Stimulated activated CD4-positive, alpha-beta T cell treated with anti-CD3 and anti-CD28 coated beads, Interleukin-1b, Interleukin-23, amount 100 ng/mL, for 1 hour (primary cell): ENCODE data around the gene OR13C2.
"Not testable (repeated sequence)": the region's sequence is repeated elsewhere in the genome, so short reads cannot be mapped to it uniquely, and the experiment has no call there.

Experiments
- DNase-seq, 2 donors: peaks; one replicate each; pipeline ENCODE4 v3.0.0-alpha.2; 2020; ENCODE audit warnings: low read depth in 2 of 2

The OR13C2 gene, protein sequence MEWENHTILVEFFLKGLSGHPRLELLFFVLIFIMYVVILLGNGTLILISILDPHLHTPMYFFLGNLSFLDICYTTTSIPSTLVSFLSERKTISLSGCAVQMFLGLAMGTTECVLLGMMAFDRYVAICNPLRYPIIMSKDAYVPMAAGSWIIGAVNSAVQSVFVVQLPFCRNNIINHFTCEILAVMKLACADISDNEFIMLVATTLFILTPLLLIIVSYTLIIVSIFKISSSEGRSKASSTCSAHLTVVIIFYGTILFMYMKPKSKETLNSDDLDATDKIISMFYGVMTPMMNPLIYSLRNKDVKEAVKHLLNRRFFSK

GRCh38 chr9:104605527-104605926 is at the start of gene OR13C2:
Gene OR13C2, minus strand, starts transcription at chr9:104605627. Its CDS starts 0 bp downstream, at chr9:104605627.
- not testable (repeated sequence) for DNase-seq

DNA sequence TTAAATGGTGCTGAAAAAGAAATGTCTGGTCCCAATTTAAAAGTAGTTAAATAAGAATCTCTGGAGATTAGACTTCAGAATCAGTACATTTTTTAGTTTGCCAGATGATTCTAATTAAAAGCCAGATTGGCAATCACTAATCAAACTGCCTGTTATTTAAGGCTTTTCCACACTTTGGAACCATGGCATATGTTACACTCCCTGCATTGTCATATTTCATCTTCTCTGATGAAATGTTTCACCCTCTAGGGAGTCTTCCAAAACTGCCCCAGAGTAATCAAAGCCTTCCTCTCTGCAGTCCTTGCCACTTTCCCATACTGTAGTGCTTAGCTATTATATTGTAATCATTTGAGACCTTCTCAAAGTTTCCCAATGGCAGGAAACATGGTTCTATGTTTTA is 30.0 kb upstream of the OR13C2 start:
- DNase-seq, result no peak

DNA sequence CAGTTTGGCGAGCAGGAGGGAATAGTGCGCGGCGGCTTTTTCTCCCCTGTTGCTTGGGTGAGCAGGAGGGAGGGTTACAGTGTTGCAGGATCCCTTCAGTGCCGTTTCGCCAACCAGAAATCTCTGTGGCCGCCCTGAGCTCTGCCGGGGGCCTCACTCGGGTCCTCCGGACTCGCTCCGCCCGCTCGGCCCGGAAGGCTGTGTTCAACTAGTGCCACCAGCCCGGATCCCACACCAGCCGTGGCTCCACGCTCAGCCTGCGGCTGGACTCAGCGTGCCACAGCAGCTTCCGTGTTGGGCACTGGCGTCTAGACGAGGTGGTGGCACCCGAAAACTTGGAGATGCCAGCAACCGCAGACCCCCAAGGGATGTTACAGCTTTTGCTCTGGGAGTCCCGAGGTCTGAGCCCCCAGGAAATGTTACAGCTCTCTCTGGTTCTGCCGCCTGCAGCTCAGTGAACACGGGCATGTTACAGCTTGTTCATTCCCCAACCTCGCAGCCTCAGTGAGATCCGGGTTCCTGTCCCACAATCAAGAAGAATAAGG is 28.6 kb upstream of the OR13C2 start:
- DNase-seq, result no peak

DNA sequence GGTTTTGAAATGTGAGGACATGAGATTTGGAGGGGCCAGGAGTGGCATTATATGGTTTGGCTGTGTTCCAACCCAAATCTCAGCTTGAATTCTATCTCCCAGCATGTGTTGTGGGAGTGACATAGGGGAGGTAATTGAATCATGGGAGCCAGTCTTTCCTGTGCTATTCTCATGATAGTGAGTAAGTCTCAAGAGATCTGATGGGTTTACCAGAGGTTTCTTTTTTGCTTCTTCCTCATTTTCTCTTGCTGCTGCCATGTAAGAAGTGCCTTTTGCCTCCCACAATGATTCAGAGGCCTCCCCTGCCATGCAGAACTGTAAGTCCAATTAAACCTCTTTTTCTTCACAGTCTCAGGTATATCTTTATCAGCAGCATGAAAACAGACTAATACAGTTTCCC is 20.5 kb upstream of the OR13C2 start:
- not testable (repeated sequence) for DNase-seq

GRCh38 chr9:104618104-104618503 is 12.7 kb upstream of the OR13C2 start, which contains the start of gene OR13C9:
Gene OR13C9, minus strand, starts transcription at chr9:104618204. Its CDS starts 0 bp downstream, at chr9:104618204.
- no peak for DNase-seq

- DNase-seq, result no peak
Measured at GRCh38 chr9:104617418-104617817, 12.0 kb upstream of the OR13C2 start.

- DNase-seq, result no peak
Measured at GRCh38 chr9:104611213-104611612, 5.8 kb upstream of the OR13C2 start.

DNA sequence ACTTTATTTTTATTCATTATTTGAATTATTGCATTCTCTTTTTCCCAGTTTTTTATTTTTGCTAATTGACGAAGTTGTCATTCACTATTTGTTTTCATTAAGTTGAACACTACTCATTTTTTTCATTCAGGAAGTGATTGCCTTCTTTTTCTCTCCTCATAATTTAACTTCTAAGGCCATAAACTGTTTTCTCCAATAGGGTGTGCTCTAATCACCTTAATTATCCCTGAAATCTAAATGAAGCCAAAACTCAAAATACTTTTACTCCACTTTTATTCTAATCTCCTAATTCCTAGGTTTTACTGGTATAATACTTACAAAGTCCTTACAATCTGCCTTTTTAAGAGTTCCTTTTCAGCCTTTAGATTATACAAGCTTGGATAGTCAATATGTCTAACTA is 2.9 kb upstream of the OR13C2 start:
- no peak for DNase-seq

DNA sequence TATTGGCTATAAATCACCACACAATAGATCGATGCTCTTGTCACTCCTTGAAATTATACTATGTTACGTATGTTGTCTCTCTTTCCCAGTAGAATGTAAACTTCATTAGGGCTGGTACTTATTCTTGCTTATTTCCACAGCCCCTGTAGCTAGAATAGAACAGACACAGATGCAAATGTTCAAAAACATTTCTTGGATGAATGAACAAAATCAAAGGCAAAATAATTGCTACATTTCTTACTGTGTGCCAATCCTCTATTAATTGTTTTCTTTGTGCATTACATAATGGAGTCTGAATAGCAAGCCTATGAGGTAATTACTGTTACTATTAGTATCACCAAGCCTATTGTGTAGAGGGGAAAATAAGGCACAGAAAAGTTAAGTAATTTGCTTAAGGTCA is 725 bp upstream of the OR13C2 start:
- no peak for DNase-seq

DNA sequence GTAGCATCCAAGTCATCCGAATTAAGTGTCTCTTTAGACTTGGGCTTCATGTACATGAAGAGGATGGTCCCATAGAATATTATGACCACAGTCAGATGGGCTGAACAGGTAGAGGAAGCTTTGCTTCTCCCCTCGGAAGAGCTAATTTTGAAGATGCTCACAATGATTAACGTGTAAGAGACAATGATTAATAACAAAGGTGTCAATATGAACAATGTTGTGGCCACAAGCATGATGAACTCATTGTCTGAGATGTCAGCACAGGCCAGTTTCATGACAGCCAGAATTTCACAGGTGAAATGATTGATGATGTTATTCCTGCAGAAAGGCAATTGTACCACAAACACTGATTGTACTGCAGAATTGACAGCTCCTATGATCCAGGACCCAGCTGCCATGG is 626 bp downstream of the OR13C2 start:
- no peak for DNase-seq

GRCh38 chr9:104599313-104599712 is 6.1 kb downstream of the OR13C2 start, which contains the start of gene OR13C5:
Gene OR13C5, minus strand, starts transcription at chr9:104599413. Its CDS starts 0 bp downstream, at chr9:104599413.
- not testable (repeated sequence) for DNase-seq

DNA sequence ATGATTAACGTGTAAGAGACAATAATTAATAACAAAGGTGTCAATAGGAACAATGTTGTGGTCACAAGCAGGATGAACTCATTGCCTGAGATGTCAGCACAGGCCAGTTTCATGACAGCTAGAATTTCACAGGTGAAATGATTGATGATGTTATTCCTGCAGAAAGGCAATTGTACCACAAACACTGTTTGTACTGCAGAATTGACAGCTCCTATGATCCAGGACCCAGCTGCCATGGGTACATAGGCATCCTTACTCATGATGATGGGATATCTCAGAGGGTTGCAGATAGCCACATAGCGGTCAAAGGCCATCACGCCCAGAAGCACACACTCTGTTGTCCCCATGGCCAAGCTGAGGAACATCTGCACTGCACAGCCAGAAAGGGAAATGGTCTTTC is 6.7 kb downstream of the OR13C2 start:
- not testable (repeated sequence) for DNase-seq

DNA sequence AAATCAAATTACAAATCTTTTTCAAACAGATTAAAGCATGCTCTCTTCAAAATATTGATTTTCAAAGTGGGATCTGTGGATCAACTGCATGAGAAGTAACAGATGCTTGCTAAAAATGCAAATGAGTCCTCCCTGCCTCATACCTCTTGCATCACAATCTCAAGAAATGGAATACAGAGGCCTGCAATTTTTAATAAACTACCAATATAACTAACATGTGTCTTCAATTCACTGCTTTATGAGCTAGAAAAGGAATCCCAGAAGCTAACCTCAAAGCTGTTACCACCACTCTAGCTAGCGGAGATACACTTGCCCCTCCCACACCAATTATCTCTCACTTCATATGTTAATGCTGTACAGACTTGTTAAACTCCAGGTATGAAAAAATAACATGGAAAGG is 15.8 kb downstream of the OR13C2 start:
- DNase-seq, result no peak

- DNase-seq, result no peak
Measured at GRCh38 chr9:104586496-104587180, 18.8 kb downstream of the OR13C2 start.

DNA sequence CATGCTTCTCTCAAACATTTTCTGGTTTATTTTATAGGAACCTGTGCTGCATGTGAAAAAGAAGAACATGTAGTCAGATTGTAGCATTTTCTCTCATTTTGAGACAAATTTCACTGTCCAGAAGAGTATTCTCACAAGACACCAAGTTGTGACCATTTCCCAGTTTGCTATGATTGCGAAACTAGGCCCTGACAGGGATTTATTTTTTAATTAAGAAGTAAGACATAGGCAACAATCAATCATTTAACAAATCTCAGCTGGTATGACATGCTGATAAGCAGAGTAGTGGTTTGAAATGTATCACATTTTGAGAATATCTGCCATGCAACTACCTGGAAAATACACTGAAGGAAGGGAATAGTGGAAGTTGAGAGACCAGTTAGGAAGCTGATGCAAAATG is 24.9 kb downstream of the OR13C2 start:
- no peak for DNase-seq

GRCh38 chr9:104577263-104577662 is 28.2 kb downstream of the OR13C2 start:
- no peak for DNase-seq

- DNase-seq, result no peak
Measured at GRCh38 chr9:104575456-104575855, 30.0 kb downstream of the OR13C2 start.

GRCh38 chr9:104572612-104573011 is 32.8 kb downstream of the OR13C2 start:
- DNase-seq, result no peak

DNA sequence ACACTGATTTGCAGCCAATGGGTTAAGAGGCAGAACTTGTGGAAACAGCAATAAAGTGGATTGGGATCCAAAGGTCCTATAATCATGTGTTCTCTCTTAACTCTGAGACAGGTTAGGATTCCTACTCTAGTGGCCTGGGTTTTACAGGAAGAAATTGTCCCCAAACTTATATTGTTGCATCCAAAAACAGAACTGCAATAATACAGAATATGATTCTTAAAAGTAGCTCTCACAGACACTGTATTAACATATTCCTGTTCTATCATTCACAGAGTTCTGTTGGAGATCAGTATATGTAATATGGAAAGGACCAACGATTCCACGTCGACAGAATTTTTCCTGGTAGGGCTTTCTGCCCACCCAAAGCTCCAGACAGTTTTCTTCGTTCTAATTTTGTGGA is 36.6 kb downstream of the OR13C2 start, which contains the start of gene OR13C8:
Gene OR13C8 (plus strand): TSS at position 301 of the 400 bp plus-strand sequence. CDS start 0 bp downstream, at position 301.
- no peak for DNase-seq

GRCh38 chr9:104564358-104564757 is 41.1 kb downstream of the OR13C2 start:
- no peak for DNase-seq

GRCh38 chr9:104556830-104557634 is 48.4 kb downstream of the OR13C2 start:
- no peak for DNase-seq

DNA sequence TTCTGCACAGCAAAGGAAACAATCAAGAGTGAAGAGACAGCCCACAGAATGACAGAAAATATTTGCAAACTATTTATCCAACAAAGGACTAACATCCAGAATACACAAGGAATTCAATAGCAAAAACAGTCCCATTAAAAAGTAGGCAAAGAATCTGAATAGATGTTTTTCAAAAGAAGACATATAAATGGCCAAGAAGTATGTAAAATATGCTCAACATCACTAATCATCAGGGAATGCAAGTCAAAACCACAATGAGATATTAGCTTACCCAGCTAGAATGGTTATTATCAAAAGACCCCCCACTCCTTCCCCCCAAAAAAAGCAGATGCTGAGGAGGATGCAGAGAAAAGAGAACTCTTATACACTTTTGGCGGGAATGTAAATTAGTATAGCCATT is 49.9 kb downstream of the OR13C2 start:
- no peak for DNase-seq
